GM19455 (cell line): ENCODE measurements around the gene STAT4.
"Not testable (repeated sequence)": the region's sequence is repeated elsewhere in the genome, so short reads cannot be mapped to it uniquely, and the experiment has no call there.

Experiments used
- ATAC-seq: cut with Tn5 transposase; IDR thresholded peaks from one replicate; pipeline ENCODE4 v1.9.1; 2021; ENCODE audit not compliant: unreplicated experiment

STAT4 gene

DNA sequence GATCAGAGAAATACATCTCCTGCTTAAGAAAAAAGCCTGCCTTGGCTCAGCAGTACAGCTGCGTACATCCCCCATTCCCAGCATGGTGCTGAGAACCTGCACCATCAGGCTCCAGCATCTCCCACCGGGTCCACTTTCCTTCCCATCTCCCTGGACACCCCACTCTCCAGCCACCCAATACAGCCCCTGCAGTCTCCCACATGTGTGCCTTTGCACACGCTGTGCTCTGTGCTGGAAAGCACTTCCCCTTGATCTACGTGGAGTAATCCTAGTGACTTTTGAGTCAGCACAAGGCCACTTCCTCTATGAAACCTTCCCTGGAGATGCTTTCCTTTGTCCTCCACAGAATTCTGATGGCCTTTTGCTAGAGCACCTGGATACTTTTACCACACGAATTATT, 153.8 kb downstream of the STAT4 start:
- no peak for ATAC-seq

DNA sequence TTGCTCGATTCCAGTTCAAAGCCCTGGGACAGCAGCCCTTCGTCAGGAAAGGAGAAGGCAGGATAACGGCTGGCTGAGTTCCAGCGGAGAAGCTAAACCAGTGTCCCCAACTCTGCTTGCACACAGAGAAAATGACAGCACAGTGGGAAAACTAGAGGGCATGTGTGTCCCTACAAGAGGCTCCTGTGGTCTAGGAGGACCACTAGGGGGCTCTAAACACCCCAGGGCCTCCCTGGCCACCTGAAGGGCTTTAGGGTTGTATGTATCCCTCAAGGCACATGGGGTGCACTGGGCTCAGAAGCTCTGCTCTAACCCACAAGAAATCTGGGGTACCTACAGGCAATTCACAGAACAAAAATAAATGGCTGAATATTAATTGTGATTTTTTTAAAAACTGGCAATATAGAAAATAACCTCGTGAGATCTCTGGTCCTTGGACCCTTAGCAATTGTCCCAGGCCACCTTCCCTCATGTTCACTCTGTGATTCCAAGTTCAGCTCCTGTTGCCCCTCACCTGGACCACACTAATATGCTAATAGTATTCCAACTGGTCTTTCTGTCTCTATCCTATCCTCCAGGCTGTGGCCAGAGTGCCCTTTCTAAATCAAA, 154.4 kb downstream of the STAT4 start:
- no peak for ATAC-seq

DNA sequence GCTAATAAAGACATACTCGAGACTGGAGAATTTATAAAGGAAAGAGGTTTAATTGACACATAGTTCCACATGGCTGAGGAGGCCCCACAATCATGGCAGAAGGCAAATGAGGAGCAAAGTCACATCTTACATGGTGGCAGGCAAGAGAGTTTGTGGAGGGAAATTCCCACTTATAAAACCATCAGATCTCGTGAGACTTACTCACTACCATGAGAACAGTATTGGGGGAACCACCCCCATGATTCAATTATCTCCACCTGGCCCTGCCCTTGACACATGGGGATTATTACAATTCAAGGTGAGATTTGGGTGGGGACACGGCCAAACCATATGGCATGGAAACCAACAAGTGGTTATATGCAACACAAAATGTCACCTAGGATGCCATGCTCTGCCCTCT, 155.5 kb downstream of the STAT4 start:
- not testable (repeated sequence) for ATAC-seq

DNA sequence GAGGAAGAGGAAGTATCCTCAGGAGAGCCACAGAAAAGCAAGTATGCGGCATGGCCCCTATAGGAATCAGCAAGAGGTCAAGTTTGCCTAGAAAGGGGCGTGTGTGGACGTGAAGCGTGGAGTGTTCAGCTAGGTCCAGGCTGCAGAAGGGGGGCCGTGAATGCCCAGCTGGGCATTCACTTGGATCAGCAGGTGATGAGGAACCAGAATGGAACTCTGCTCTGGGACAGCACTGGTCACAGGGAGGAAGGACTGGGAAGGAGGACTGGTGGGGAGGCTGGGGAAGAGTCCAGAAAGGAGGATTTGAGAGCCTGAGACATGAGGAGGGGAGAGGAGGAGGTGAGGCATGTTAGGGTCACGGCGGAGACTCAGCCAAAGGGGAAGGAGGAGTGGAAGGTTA, 156.6 kb downstream of the STAT4 start:
- no peak for ATAC-seq

DNA sequence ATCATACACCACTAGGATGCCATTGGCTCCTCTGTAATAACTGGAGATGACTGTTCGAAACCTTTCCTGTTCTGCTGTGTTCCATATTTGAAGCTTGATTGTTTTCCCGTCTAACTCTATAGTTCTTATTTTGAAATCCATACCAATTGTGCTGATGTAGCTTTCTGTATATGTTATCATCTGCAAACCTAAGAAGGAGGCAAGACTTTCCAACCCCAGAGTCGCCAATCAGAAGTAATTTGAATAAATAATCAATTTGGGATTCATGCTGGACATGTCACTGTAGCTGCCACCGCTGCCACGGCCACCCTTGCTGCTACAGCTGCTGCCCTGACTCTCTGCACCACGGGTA, 157.5 kb downstream of the STAT4 start:
- no peak for ATAC-seq

DNA sequence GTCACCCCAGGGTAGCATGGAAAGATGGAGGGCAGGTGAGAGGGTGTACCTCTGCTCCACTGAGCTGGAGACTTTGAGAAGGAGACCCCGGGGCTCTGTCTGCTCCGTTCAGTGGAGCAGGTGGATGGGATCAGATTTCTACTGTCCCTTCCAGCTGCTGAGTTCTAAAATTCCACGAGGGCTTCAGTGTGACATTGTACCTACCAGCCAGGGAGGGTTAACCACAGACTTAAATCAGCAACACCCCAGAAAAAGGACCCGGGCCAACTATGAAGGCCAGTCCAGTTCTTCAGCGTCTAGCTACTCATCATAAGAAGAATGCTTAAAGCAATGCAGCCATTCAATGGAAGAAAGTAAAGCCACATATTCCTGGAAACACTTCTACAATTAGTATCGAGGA, 160.7 kb downstream of the STAT4 start:
- no peak for ATAC-seq

DNA sequence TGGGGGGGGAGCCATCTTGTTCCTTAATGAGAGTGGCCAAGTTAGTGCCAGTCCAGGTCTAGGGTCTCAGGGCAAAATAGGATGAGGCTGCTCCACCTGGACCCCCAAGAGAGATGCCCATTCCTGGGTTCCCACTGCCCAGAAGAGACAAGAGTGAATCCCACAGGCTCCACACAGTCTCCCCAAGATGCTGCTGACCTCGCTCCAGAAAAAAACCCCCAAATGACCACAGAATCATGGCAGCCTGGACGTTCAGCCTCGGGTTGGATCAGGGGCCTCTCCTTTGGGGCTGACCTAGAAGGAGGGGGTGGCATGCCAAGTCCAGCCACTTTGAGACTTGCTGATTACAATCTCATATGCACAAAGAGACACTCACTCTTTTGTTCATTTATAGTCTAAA, 161.9 kb downstream of the STAT4 start:
- ATAC-seq: no peak

DNA sequence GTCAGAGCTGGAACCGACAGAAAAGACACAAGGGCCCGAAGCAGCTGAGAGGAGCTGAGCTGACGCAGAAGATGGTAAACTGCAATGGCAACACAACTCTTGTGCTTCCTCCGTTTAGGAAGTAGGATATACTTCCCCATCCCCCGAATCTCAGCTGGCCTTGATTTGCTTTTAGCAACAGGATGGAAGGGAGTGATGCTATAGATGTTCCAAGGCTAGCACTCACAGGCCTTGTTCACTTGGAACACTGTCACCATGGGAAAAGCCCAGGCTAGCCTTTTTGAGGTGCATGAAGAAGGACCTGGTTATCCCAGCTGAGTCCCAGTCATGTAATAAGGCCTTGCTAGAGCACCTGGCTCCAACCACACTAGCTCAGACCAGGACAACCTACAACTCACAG, 162.9 kb downstream of the STAT4 start:
- no peak for ATAC-seq

DNA sequence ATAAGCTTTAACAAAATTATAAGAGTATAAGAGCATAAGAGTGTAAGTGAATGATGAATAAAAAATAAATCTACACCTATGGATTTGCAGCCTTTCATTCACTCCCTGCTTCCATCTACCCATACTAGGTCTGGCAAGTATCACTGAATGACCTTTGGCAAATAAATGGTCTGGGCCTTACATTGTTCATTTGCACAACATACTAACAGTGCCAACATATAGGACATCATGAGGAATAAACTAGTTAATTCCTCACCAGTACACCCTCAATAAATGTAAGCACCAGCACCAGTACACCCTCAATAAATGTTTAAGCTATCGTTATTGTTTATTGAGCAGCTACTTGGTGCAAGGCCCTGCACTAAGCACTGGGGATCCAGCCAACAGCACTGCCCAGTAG, 163.7 kb downstream of the STAT4 start:
- ATAC-seq: no peak

DNA sequence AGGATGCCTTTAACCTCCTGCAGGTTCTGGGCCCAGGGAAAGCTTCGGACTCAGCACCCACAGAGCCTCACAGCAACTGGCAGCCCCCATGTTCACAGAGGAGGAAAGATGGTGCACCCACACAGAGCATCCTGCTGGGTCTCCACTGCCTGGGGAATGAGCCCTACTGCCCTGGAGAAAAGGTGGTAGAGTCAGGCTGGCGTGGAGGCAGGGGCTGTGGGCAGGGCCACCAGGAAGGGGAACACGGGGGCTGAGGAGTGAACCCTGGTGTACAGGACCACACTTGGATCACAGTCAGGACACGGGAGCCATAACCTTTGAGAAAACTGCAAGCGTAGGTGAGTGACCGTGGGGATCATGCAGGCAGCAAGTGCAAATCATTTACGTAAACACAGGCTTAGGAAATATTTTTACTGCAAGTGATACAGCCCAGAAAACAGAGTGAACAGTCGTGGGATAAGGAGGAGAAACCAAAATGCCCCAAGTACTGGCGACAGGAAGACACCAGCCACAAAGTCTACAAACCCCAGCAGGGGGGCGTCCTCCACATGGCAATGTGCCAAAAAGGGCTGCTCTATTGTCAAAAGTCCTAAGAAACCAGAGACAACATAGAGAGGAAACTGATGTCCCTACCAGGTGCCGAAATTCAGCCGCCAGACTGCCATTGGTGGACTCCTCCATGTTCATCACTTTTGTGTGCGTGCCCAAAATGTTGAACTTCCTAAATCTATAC, 164.4 kb downstream of the STAT4 start:
- no peak for ATAC-seq

DNA sequence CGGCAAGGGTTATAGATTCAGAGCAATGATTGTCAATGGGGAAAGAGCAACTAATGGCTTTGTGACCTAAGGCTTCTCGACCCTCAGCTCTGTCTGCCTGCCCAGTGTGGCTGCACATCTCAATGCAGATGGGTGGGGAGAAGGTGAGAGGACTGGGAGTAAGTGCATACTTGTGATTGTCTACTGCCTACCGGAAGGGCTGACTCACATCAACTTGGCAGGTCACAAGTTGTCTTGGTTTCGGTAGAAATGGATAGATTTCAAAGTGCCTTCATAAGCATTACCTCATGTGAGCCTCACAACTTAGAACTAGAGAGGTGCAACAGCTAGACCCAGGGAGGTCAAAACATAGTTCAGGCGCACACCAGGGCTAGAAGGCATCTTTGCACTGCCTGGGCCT, 166.2 kb downstream of the STAT4 start:
- ATAC-seq: no peak

DNA sequence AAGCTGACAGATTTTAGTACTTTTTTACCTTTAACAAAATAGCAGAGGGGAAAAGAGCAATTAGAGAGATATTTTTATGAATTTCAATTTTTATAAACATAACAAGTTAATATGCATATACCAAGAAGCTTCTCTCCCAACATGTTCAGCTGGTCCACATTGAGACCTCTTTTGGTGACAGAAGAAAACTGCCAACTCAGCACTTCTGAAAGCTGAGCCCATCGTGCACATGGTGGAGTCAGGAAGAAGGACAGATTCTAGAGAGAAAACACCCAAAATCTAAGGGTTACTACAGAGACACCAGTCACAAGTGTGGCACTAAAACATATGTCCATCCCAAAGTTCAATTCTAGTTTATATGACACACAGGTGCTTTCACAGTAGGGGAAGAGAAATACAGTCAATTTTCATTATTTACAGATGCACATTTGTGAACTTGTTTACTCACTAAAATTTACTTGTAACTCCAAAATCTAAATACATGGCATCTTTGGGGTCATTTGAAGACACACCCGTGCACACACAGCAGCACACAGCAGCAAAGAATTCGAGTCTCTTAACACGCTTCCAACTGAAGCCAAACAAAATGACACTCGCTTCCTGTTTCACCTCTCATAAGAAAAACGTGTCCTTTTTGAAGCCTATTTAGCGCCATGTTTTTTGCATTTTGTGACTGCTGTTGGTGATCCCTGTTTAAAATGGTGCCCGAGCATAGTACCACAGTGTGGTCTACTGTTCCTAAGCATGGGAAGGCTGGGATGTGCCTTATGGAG, 168.3 kb downstream of the STAT4 start:
- no peak for ATAC-seq

DNA sequence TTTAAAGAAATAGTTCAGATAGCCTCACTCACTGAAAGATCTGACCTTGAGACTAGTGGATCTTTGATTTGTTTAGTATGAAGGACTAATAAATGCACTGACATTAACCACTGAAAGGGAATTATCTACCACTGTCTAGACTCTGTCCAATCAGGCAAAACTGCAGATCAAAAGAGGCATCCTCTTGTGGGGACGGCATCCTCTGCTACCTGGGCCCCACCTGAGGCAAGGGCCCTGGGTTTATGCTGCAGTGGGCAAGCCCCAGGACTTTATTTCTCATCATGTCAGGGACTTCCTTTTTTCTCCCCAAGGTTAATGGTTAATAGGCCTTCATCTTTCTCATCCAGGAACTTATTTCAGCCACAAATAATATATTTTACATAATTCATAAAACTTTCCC, 169.1 kb downstream of the STAT4 start:
- no peak for ATAC-seq

DNA sequence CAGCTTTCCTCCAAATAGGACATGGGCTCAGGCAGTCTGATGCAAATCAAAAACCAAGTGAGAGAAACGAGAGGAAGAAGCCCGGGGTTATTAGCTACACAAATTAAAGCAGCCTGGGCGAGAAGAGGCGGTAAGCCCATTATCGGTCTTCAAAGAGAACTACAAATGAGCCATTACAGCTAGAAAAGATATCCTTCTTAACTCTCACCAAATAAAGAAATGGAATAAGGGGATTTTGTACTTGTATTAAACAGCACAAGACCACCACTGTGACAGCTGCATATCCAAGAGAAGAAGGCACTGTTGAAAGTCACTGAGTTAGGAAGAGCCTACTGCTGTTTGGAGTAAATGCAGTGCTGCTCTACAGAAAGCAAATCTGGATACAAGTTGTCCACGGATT, 169.5 kb downstream of the STAT4 start:
- no peak for ATAC-seq

DNA sequence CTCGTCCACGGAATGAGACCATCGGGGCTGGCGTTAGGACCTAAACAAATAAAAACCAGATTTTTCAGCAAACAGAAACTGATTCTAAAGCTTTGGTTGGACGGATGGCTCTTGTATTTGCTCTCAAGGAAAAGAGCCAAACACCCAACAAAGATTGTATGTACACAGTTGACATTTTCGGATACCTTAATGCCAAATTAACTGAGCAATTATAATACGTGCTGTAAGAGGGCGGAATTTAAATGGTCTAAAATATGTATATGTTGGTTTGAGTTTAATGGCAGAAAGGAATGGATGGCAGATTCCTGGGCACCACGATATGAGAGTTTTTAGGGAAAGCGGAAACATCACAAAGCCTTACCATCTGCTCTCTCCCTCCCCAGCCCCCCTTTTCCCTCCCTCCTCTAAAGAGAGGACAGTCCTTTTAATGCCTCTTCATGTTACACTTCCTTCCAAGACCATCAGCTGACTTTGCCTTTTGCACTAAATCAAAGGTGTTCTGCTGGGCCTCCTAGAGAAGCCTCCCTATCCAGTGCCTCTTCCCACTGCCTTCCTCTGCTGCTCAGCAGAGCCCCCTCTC, 170.1 kb downstream of the STAT4 start:
- no peak for ATAC-seq

DNA sequence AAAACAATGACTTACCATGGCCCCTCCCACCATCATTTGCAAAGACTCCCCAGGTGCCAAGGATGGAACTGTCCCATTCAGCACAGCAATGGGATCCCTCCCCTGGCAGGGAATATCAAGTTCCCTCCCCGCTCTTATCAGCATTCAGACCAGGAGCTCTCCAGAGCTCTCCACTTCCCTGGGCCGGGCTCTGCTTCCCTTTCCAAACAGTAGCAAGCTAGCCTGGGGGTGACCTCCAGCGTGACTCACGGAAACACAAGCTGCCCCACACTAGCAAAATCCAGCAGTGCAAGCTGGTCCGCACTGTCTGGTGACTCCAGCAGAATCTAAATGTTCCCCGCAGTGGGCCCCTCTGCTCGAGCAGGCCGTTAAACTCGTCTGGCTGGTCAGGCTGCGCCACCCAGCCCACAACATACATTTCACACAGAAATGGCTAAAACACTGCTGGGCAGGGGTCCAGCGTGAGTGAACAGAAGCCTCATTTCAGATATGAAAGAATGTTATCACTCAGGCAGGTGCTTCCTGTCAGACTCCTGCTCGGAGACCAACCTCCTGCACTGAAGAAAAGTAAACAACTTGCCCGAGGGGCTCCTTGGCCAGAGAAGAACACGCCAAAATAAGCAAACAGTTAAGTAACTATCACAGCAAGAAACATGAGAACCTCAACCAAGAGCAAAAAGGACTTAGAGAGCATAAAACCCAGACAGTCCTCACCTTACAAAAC, 170.7 kb downstream of the STAT4 start:
- ATAC-seq: no peak
